ENCODE measurements around the gene KNDC1. TPM values are rescaled to one million over a fixed set of nuclear protein-coding genes. Genes with fewer than 3 reads are reported as not detected.

The KNDC1 gene
- total and polyA plus RNA-seq, 10 donors, result 0.05 to 3.5 (median 1.0) TPM

DNA sequence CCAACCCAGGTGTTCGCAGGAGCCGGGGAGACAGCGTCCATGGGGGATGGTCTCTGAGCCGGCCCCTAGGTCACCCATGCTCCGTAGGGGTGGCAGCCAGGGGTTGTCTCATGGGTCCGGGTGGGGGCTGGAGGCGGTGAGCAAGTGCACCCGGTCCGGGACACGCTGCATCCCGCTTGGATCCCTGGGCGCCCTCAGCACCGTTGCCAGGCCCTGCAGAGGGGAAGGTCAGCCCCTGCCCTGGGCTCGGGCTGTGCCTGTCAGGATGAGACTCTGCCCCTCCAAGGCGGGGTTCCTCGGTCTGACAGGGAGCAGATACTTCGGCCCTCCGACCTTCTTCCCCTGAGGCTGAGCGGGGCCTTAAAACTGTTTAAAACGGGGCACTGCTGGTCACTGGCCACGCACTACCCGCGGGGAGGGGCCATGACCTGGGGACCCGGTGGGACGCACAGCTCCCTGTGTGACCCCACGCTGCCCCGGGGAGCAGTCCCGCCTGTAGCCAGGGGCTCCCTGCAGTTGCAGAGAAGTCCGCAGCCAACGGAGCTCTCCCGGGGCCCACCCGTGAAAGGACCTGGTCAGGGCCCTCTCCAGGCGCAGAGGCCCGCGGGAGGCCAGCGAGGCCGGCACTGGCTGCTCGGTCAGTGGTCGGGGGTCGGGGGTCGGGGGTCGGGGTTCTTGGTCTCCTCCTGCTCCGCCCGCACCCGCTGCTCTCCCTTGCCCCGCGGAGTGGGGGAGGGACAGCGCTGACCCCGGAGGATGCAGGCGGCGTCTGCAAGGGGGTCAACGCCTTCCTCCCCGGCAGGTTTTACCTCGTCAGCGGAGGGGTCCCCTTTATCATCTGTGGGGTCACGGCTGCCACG is 33.4 kb upstream of the KNDC1 start:
- WGBS, 5 donors, result 93 to 94% (median 93%) methylated on average over 42 to 57 of the region's 57 CpGs
- intact Hi-C loops (cut with DNase I; ENCODE audit: low total_unique reads), result loop anchor here (10.0 kb wide), 1 partner anchor 192 kb away; no protein-coding TSS in a partner anchor
- peak; percentile 68 for DNase-seq
- no peaks in the 10 kb centered on the region for H3K36me3 ChIP-seq
- H3K4me1 ChIP-seq, result peaks cover 0 to 8% (median 0%) of the 10 kb centered on the region in 6 donors
- TF ChIP-seq, protein P1, sequence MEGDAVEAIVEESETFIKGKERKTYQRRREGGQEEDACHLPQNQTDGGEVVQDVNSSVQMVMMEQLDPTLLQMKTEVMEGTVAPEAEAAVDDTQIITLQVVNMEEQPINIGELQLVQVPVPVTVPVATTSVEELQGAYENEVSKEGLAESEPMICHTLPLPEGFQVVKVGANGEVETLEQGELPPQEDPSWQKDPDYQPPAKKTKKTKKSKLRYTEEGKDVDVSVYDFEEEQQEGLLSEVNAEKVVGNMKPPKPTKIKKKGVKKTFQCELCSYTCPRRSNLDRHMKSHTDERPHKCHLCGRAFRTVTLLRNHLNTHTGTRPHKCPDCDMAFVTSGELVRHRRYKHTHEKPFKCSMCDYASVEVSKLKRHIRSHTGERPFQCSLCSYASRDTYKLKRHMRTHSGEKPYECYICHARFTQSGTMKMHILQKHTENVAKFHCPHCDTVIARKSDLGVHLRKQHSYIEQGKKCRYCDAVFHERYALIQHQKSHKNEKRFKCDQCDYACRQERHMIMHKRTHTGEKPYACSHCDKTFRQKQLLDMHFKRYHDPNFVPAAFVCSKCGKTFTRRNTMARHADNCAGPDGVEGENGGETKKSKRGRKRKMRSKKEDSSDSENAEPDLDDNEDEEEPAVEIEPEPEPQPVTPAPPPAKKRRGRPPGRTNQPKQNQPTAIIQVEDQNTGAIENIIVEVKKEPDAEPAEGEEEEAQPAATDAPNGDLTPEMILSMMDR (IDR thresholded peaks at IDR 0.05 in 8 of 11, conservative IDR thresholded peaks at IDR 0.05 in 3 of 11), result no peak
- no peak for TF ChIP-seq POLR2A (IDR thresholded peaks at IDR 0.05)
- TF ChIP-seq POLR2AphosphoS5 (IDR thresholded peaks at IDR 0.05), result no peak
- H3K27me3 ChIP-seq (replicated peaks in 1 of 7), result peaks cover 0 to 54% (median 24%) of the 10 kb centered on the region in 7 donors
- H3K9me3 ChIP-seq, result peaks cover 0 to 12% (median 4%) of the 10 kb centered on the region in 8 donors
- H3K27ac ChIP-seq, result no peak overlapping the region
- no peak overlapping the region for H3K4me3 ChIP-seq

DNA sequence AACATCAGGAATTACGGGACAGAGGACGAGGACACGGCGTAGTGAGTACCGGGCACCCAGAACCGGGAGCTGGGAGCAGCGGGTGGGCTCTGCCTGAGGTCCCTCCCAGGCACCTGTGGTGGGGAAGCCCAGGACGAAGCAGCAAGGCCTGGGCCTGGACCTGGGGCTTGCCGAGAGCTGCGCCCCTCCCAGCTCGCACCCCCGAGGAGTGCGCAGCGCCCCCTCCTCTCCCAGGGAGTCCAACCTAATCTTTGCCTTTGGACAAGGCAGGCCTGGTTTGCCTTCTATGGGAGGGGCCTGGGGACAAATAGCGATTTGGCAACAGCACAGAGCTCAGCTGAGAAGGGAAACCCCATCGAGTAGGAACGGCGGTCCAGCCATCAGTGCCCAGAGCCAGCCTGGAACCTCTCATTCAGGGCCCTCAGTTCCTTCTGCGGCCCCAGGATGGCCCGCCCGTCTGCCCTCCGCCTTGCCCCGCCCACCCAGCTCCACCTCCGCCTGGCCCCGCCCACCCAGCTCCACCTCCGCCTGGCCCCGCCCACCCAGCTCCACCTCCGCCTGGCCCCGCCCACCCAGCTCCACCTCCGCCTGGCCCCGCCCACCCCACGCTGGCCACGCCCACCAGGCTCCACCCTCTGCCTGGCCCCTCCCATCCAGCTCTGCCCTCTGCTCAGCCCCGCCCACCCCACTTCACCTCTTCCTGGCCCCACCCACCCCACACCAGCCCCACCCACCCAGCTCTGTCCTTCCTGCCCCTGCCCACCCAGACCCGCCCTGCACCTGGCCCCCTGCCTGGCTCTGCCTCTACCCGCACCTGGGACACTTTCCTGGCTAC is 32.5 kb upstream of the KNDC1 start:
- H3K27ac ChIP-seq, result no peak overlapping the region
- peak; percentile 64 for DNase-seq
- peaks cover 0 to 49% (median 24%) of the 10 kb centered on the region in 7 donors for H3K27me3 ChIP-seq (replicated peaks in 1 of 7)
- intact Hi-C loops (cut with DNase I; ENCODE audit: low total_unique reads), result loop anchor here (10.0 kb wide), 1 partner anchor 193 kb away; no protein-coding TSS in a partner anchor
- no peak overlapping the region for H3K4me3 ChIP-seq
- peaks cover 0 to 12% (median 4%) of the 10 kb centered on the region in 8 donors for H3K9me3 ChIP-seq
- TF ChIP-seq, protein P1 (IDR thresholded peaks at IDR 0.05 in 8 of 11, conservative IDR thresholded peaks at IDR 0.05 in 3 of 11), result no peak
- TF ChIP-seq POLR2A (IDR thresholded peaks at IDR 0.05) (no peak), POLR2AphosphoS5 (IDR thresholded peaks at IDR 0.05) (no peak)
- H3K36me3 ChIP-seq, result no peaks in the 10 kb centered on the region
- 76 to 90% (median 87%) methylated on average over 26 to 36 of the region's 36 CpGs for WGBS, 5 donors
- peaks cover 0 to 8% (median 0%) of the 10 kb centered on the region in 6 donors for H3K4me1 ChIP-seq

DNA sequence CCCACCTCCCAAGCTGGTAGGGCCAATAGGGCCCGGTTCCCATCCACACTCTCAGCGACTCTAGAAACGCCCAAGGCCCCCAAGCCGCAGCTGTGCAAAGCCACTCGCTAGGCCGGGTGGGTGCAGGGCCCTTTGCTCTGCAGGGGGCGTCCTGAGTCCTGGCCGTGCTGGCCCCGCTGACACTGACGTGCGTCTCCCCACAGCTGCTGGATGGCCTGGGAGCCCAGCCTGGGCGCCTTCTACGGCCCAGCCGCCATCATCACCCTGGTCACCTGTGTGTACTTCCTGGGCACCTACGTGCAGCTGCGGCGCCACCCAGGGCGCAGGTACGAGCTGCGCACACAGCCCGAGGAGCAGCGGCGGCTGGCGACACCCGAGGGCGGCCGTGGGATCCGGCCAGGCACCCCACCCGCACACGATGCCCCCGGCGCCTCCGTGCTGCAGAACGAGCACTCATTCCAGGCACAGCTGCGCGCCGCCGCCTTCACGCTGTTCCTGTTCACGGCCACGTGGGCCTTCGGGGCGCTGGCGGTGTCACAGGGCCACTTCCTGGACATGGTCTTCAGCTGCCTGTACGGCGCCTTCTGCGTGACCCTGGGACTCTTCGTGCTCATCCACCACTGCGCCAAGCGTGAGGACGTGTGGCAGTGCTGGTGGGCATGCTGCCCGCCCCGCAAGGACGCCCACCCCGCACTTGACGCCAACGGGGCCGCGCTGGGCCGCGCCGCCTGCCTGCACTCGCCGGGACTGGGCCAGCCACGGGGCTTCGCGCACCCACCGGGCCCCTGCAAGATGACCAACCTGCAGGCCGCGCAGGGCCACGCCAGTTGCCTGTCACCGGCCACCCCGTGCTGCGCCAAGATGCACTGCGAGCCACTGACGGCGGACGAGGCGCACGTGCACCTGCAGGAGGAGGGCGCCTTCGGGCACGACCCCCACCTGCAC is 31.6 kb upstream of the KNDC1 start:
- intact Hi-C loops (cut with DNase I; ENCODE audit: low total_unique reads), result loop anchor here (10.0 kb wide), 1 partner anchor 194 kb away; no protein-coding TSS in a partner anchor

More for the DNA sequence above, 31.6 kb upstream of the KNDC1 start:
- H3K27me3 ChIP-seq (replicated peaks in 1 of 7), result peaks cover 0 to 40% (median 24%) of the 10 kb centered on the region in 7 donors
- H3K27ac ChIP-seq, result no peak overlapping the region
- TF ChIP-seq POLR2A (IDR thresholded peaks at IDR 0.05) (no peak), POLR2AphosphoS5 (IDR thresholded peaks at IDR 0.05) (no peak)
- TF ChIP-seq, protein P1 (IDR thresholded peaks at IDR 0.05 in 8 of 11, conservative IDR thresholded peaks at IDR 0.05 in 3 of 11), result no peak
- H3K4me3 ChIP-seq, result no peak overlapping the region
- DNase-seq, result peak; percentile 75
- H3K9me3 ChIP-seq, result peaks cover 0 to 12% (median 4%) of the 10 kb centered on the region in 8 donors
- H3K36me3 ChIP-seq, result no peaks in the 10 kb centered on the region
- 96 to 98% (median 97%) methylated on average over 20 to 83 of the region's 83 CpGs for WGBS, 5 donors
- H3K4me1 ChIP-seq, result no peaks in the 10 kb centered on the region
